ENCODE data around the gene LARP4. TPM values are rescaled to one million over a fixed set of nuclear protein-coding genes. Genes with fewer than 3 reads are reported as not detected.

The LARP4 gene
- total and polyA plus RNA-seq, 12 donors = 9.4 to 111 (median 52.8) TPM

DNA sequence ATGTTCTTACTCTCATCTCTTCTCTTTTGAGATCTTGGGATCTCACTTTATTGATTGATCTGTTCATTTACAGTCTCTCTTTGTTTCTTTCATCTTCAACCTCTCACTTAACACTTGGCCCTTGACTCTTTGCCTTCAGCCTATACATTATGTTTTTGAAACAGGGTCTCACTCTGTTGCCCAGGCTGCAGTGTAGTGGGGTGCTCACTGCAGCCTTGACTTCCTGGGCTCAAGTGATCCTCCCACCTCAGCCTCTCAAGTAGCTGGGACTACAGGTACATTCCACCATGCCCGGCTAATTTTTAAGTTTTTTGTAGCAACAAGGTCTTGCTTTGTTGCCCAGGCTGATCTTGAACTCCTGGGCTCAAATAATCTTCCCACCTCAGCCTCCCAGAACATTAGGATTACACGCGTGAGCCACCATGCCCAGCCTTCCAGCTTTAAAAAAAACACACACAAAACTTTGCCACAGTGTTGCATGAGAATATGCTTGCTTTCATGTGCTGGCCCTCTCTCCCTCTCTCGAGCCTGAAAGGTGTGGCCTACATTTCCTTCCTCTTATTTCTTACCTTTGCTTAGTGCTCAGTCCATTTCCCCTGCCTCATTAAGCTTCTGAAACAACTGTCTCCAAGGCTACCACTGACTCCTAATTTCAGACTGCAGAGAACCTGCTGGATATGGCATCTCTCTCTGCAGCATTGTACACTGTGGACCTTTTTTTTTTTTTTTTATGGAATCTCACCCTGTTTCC lies 114.0 kb downstream of the LARP4 start:
- no peak overlapping the region for H3K27ac ChIP-seq
- no peaks in the 10 kb centered on the region for H3K27me3 ChIP-seq
- intact Hi-C loops (cut with DNase I) = loop anchor here in 1 of 2 donors (10.0 kb wide), 1 partner anchor 50 kb away; no protein-coding TSS in a partner anchor
- no peak overlapping the region for H3K4me3 ChIP-seq
- TF ChIP-seq, protein P1, sequence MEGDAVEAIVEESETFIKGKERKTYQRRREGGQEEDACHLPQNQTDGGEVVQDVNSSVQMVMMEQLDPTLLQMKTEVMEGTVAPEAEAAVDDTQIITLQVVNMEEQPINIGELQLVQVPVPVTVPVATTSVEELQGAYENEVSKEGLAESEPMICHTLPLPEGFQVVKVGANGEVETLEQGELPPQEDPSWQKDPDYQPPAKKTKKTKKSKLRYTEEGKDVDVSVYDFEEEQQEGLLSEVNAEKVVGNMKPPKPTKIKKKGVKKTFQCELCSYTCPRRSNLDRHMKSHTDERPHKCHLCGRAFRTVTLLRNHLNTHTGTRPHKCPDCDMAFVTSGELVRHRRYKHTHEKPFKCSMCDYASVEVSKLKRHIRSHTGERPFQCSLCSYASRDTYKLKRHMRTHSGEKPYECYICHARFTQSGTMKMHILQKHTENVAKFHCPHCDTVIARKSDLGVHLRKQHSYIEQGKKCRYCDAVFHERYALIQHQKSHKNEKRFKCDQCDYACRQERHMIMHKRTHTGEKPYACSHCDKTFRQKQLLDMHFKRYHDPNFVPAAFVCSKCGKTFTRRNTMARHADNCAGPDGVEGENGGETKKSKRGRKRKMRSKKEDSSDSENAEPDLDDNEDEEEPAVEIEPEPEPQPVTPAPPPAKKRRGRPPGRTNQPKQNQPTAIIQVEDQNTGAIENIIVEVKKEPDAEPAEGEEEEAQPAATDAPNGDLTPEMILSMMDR (IDR thresholded peaks at IDR 0.05) = no peak
- no peak for TF ChIP-seq POLR2A (IDR thresholded peaks at IDR 0.05)
- WGBS, 4 donors = 86 to 96% (median 88%) methylated on average over 4 of the region's 4 CpGs
- no peak for DNase-seq
- no peaks in the 10 kb centered on the region for H3K9me3 ChIP-seq (replicated peaks in 1 of 3)
- H3K4me1 ChIP-seq (replicated peaks in 1 of 2) = peaks cover 3 to 36% of the 10 kb centered on the region in 2 donors
- H3K36me3 ChIP-seq (replicated peaks in 1 of 2) = no peaks in the 10 kb centered on the region

DNA sequence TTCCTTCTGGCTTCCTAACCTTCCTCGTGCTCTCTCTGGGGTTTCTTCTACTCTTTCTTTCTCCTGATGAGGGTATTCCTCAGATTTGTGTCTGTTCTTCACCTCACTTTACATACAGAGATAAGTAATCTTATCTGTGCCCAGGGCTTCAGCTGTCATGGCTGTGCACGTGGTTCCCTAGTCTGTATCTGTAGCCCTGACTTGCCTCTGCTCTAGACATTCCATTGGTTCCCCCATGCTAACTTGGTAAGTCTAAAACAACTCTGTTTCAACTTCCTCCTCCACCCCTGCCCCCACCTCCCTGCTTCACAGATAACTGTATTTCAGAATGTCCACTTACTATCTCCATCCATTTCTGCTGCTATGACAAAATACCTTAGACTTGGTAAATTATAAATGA lies 114.9 kb downstream of the LARP4 start:
- Histone ChIP-seq H3K9me3 (replicated peaks in 1 of 3) (no peaks in the 10 kb centered on the region), H3K36me3 (replicated peaks in 1 of 2) (no peaks in the 10 kb centered on the region), H3K4me3 (no peak overlapping the region), H3K4me1 (replicated peaks in 1 of 2) (peaks cover 9 to 34% of the 10 kb centered on the region in 2 donors), H3K27me3 (no peaks in the 10 kb centered on the region), H3K27ac (no peak overlapping the region)
- intact Hi-C loops (cut with DNase I) = loop anchor here in 1 of 2 donors (10.0 kb wide), 1 partner anchor 49 kb away; no protein-coding TSS in a partner anchor
- peak in 1 of 7 donors; percentile 34 for DNase-seq
- 61 to 67% (median 64%) methylated on average over 2 of the region's 2 CpGs for WGBS, 4 donors
- no peak for TF ChIP-seq POLR2A (IDR thresholded peaks at IDR 0.05)
- TF ChIP-seq, protein P1 (IDR thresholded peaks at IDR 0.05) = no peak

DNA sequence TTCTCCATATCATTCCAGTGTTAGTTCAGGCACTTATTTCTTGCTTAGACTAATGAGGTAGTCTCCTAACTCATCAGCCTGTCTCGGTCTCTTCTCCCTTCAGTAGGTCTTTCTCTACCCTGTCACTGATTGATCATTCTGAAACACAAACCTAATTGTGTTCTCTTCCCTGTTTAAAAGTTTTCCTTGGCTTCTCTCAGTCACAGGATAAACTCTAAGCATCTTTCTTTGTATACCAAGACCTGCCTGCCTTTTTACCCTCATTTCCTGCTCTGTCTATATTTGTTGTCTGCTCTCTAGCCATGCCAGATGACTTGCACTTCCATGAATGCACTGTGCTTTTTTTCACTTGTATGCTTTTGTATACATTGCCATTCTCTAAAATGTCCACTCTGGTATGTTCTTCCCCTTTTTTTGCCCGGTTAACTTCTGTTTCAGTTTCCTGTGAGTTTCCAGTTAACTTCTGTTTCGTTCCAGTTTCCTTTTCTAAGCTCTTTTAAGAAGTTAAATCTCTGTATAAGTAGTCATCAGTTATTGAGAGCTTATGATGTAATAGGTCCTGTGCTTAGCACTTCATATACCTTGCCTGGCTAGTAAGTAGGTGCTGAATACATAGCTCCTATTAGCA lies 116.8 kb downstream of the LARP4 start:
- no peak overlapping the region for H3K4me3 ChIP-seq
- no peaks in the 10 kb centered on the region for H3K36me3 ChIP-seq (replicated peaks in 1 of 2)
- DNase-seq = no peak
- intact Hi-C loops (cut with DNase I) = loop anchor here in 1 of 2 donors (10.0 kb wide), 1 partner anchor 47 kb away; no protein-coding TSS in a partner anchor
- 40 to 52% (median 46%) methylated on average over 3 of the region's 3 CpGs for WGBS, 4 donors
- no peaks in the 10 kb centered on the region for H3K9me3 ChIP-seq (replicated peaks in 1 of 3)
- H3K27me3 ChIP-seq = no peaks in the 10 kb centered on the region
- TF ChIP-seq POLR2A (IDR thresholded peaks at IDR 0.05) = no peak
- TF ChIP-seq, protein P1 (IDR thresholded peaks at IDR 0.05) = no peak
- peak overlapping the region in 4 of 5 donors; percentile 4 to 51 (median 30) for H3K27ac ChIP-seq
- H3K4me1 ChIP-seq (replicated peaks in 1 of 2) = peaks cover 11 to 45% of the 10 kb centered on the region in 2 donors

DNA sequence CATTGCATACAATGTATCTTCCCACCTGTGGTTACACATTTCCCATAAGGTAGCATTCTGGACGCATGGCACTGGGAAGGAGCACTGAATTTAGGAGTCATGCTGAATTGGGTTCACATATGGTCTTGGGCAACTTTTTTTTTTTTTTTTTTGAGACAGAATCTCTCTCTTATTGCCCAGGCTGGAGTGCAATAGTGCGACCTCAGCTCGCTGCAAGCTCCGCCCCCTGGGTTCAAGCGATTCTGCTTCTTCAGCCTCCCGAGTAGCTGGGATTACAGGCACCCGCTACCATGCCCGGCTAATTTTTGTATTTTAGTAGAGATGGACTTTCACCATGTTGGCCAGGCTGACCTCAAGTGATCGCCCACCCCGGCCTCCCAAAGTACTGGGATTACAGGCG lies 117.4 kb downstream of the LARP4 start:
- Histone ChIP-seq H3K27me3 (no peaks in the 10 kb centered on the region), H3K4me3 (no peak overlapping the region), H3K27ac (peak overlapping the region in 3 of 5 donors; percentile 13 to 47 (median 31)), H3K4me1 (replicated peaks in 1 of 2) (peaks cover 11 to 45% of the 10 kb centered on the region in 2 donors), H3K36me3 (replicated peaks in 1 of 2) (no peaks in the 10 kb centered on the region), H3K9me3 (replicated peaks in 1 of 3) (no peaks in the 10 kb centered on the region)
- TF ChIP-seq, protein P1 (IDR thresholded peaks at IDR 0.05) = no peak
- no peak for TF ChIP-seq POLR2A (IDR thresholded peaks at IDR 0.05)
- intact Hi-C loops (cut with DNase I) = loop anchor here in 1 of 2 donors (10.0 kb wide), 1 partner anchor 47 kb away; no protein-coding TSS in a partner anchor
- no peak for DNase-seq
- WGBS, 4 donors = 87 to 93% (median 90%) methylated on average over 11 of the region's 11 CpGs
